ENCODE measurements around the gene ARAP3.

DNA sequence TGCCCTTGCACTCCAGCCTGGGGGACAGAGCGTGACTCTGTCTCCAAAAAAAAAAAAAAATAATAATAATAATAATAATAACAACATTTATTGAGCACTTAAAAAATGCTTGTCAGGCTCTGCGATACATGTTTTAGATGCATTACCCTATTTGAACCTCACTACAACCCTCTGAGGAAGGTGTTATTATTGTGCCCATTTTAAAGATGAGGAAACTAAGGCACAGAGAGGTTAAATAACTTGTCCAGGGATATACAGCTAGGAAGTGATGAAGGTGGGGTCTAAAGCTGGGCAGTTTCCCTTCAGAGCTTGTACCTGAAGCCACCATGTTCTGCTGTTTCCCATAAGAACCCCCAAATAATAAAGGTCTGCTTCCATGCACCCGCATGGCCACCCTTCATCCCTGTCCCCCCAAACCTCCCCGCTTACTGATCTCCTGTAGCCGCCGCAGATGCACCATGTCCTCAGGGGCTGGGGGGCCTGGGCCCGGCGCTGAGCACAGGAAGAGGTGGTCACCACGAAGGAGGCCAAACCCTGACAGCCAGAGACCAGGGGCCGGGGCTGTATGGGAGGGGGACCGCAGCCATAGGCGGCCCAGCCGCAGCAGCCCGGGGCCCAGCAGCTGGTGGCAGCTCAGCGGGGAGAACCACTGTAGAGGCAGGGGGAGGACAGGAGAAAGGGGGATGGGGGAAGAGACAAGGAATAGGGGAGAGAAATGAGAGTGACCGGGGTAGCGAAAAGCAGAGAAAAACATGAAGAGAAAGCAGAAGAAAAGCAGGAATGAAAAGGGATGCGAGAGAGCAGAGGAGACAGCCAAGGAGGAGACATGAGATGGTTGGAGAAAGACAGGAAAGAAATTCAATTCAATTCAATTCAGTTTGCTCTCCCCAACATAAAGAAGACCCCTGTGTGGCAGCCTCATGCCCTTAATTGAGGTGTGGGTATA is 15.8 kb downstream of the ARAP3 start:
- TF ChIP-seq ATF7 (IDR thresholded peaks at IDR 0.05) (no peak), SRSF9 (IDR thresholded peaks at IDR 0.05; ENCODE audit: borderline replicate concordance, low read depth, low read length) (no peak), SIN3A (IDR thresholded peaks at IDR 0.05; ENCODE audit: borderline replicate concordance in 2 of 2, control insufficient read depth in 1 of 2, low read depth in 2 of 2, low read length in 2 of 2) (no peak), JUN (IDR thresholded peaks at IDR 0.05; ENCODE audit: borderline replicate concordance, low read depth, low read length) (no peak), JUN (CRISPR knock-in tag; IDR thresholded peaks at IDR 0.05; ENCODE audit: borderline replicate concordance) (no peak), ZNF444 (CRISPR knock-in tag; IDR thresholded peaks at IDR 0.05) (no peak), ZNF274 (IDR thresholded peaks at IDR 0.05; ENCODE audit: borderline replicate concordance, low read depth, low read length) (no peak), NFIC (IDR thresholded peaks at IDR 0.05) (no peak)

Data from K562 (cell line).